ENCODE results near the gene SPARC. TPM values are rescaled to one million over a fixed set of nuclear protein-coding genes. Genes with fewer than 3 reads are reported as not detected.

Gene SPARC
- total and polyA plus RNA-seq, 4 donors, result 145 to 1,186 (median 918) TPM

GRCh38 chr5:151671950-151672349 is 14.8 kb downstream of the SPARC start:
- peaks cover 0 to 39% (median 22%) of the 10 kb centered on the region in 5 donors for H3K4me1 ChIP-seq (ENCODE audit: control insufficient read depth in 5 of 5, insufficient read depth in 5 of 5, low read length in 5 of 5)
- 68 to 77% methylated on average over 4 of the region's 4 CpGs for WGBS, 2 donors
- H3K4me3 ChIP-seq, result no peak overlapping the region
- peak in 1 of 3 donors; percentile 51 for DNase-seq
- no peak overlapping the region for H3K9ac ChIP-seq (ENCODE audit: insufficient read depth in 1 of 2, low read length in 2 of 2)
- peak overlapping the region; percentile 61 to 86 for H3K27ac ChIP-seq (ENCODE audit: low read depth in 1 of 2, low read length in 1 of 2)
- TF ChIP-seq CTCF (IDR thresholded peaks at IDR 0.05; ENCODE audit: control extremely low read depth, extremely low read depth), result no peak
- peak; percentile 38 for ATAC-seq (ENCODE audit: insufficient read depth, low FRiP score)
- H3K27me3 ChIP-seq (ENCODE audit: control insufficient read depth in 3 of 3, insufficient read depth in 3 of 3, low read length in 2 of 3), result no peaks in the 10 kb centered on the region
- H3K9me3 ChIP-seq (ENCODE audit: control insufficient read depth in 4 of 4, insufficient read depth in 3 of 4, low read length in 3 of 4), result no peaks in the 10 kb centered on the region
- H3K36me3 ChIP-seq (ENCODE audit: control insufficient read depth in 4 of 4, insufficient read depth in 4 of 4, low read length in 4 of 4), result peaks cover 6 to 82% (median 57%) of the 10 kb centered on the region in 4 donors

GRCh38 chr5:151670953-151671636 is 15.6 kb downstream of the SPARC start:
- Histone ChIP-seq H3K4me1 (ENCODE audit: control insufficient read depth in 5 of 5, insufficient read depth in 5 of 5, low read length in 5 of 5) (peaks cover 0 to 37% (median 16%) of the 10 kb centered on the region in 5 donors), H3K27ac (ENCODE audit: low read depth in 1 of 2, low read length in 1 of 2) (peak overlapping the region; percentile 61 to 86), H3K9me3 (ENCODE audit: control insufficient read depth in 4 of 4, insufficient read depth in 3 of 4, low read length in 3 of 4) (no peaks in the 10 kb centered on the region), H3K9ac (ENCODE audit: insufficient read depth in 1 of 2, low read length in 2 of 2) (no peak overlapping the region), H3K36me3 (ENCODE audit: control insufficient read depth in 4 of 4, insufficient read depth in 4 of 4, low read length in 4 of 4) (peaks cover 6 to 86% (median 61%) of the 10 kb centered on the region in 4 donors), H3K4me3 (no peak overlapping the region), H3K27me3 (ENCODE audit: control insufficient read depth in 3 of 3, insufficient read depth in 3 of 3, low read length in 2 of 3) (no peaks in the 10 kb centered on the region)
- no peak for TF ChIP-seq CTCF (IDR thresholded peaks at IDR 0.05; ENCODE audit: control extremely low read depth, extremely low read depth)
- ATAC-seq (ENCODE audit: insufficient read depth, low FRiP score) (peak; percentile 24), DNase-seq (no peak)
- WGBS, 2 donors, result 56 to 60% methylated on average over 6 of the region's 6 CpGs

- ATAC-seq (ENCODE audit: insufficient read depth, low FRiP score) (no peak), DNase-seq (peak in 2 of 3 donors; percentile 36 to 54)
- Histone ChIP-seq H3K4me1 (ENCODE audit: control insufficient read depth in 5 of 5, insufficient read depth in 5 of 5, low read length in 5 of 5) (peaks cover 0 to 41% (median 14%) of the 10 kb centered on the region in 5 donors), H3K4me3 (no peak overlapping the region), H3K27ac (ENCODE audit: low read depth in 1 of 2, low read length in 1 of 2) (peak overlapping the region in 1 of 2 donors; percentile 83), H3K9me3 (ENCODE audit: control insufficient read depth in 4 of 4, insufficient read depth in 3 of 4, low read length in 3 of 4) (no peaks in the 10 kb centered on the region), H3K36me3 (ENCODE audit: control insufficient read depth in 4 of 4, insufficient read depth in 4 of 4, low read length in 4 of 4) (peaks cover 6 to 87% (median 61%) of the 10 kb centered on the region in 4 donors), H3K9ac (ENCODE audit: insufficient read depth in 1 of 2, low read length in 2 of 2) (peak overlapping the region in 1 of 2 donors; percentile 47), H3K27me3 (ENCODE audit: control insufficient read depth in 3 of 3, insufficient read depth in 3 of 3, low read length in 2 of 3) (no peaks in the 10 kb centered on the region)
- WGBS, 2 donors, result 50 to 71% methylated on average over 4 of the region's 4 CpGs
- no peak for TF ChIP-seq CTCF (IDR thresholded peaks at IDR 0.05; ENCODE audit: control extremely low read depth, extremely low read depth)
These were observed 16.5 kb downstream of the SPARC start for GRCh38 chr5:151670083-151670686.

All from lung (tissue), 12 donors.